ENCODE measurements around the gene ADAM10.

GRCh38 chr15:58588096-58588495 lies 161.4 kb downstream of the ADAM10 start:
- no peak for TF ChIP-seq CTCF (optimal IDR thresholded peaks at IDR 0.05 in 1 of 3, IDR thresholded peaks at IDR 0.05 in 1 of 3, conservative IDR thresholded peaks at IDR 0.05 in 1 of 3; ENCODE audit: extremely low read depth in 1 of 3, insufficient read depth in 2 of 3, low read length in 3 of 3)
- no peak for TF ChIP-seq EZH2 (IDR thresholded peaks at IDR 0.05; ENCODE audit: low read length)
